ENCODE results near the gene APOBEC3A. TPM values are rescaled to one million over a fixed set of nuclear protein-coding genes. Genes with fewer than 3 reads are reported as not detected.
A peak's percentile ranks its signal among the peaks of the same experiment; 100 is the strongest.
"Not testable (repeated sequence)": the region's sequence is repeated elsewhere in the genome, so short reads cannot be mapped to it uniquely, and the experiment has no call there.

The APOBEC3A gene
- total and polyA plus RNA-seq, 10 of the 15 experiments (the other 5 are each of a cell fraction or from before 2014, with no cell fraction given): 0.20 TPM; not detected in 9

GRCh38 chr22:38989466-38989865 is 32.1 kb downstream of the APOBEC3A start:
- Histone ChIP-seq H2AFZ (ENCODE audit: control insufficient read depth, low read depth, low read length) (no peak overlapping the region), H3K4me2 (ENCODE audit: control insufficient read depth, insufficient read depth) (no peak overlapping the region), H3K36me3 (ENCODE audit: control insufficient read depth in 2 of 2, insufficient read depth in 2 of 2, low read length in 1 of 2) (no peaks in the 10 kb centered on the region; a peak in 1 of 4 replicates), H3K4me1 (ENCODE audit: control insufficient read depth, insufficient read depth, low read length) (peaks cover 20% of the 10 kb centered on the region), H3K4me3 (no peak overlapping the region), H4K20me1 (ENCODE audit: control insufficient read depth, insufficient read depth) (no peaks in the 10 kb centered on the region), H3K27me3 (replicated peaks in 1 of 2; ENCODE audit: control insufficient read depth in 2 of 2, insufficient read depth in 2 of 2, low read length in 1 of 2) (no peaks in the 10 kb centered on the region), H3K27ac (ENCODE audit: control insufficient read depth, insufficient read depth) (no peak overlapping the region), H3K79me2 (ENCODE audit: control insufficient read depth, insufficient read depth, low read length) (no peaks in the 10 kb centered on the region), H3K9me3 (replicated peaks; ENCODE audit: control insufficient read depth, insufficient read depth, low read length) (no peaks in the 10 kb centered on the region), H3K9ac (ENCODE audit: control insufficient read depth, insufficient read depth, low read length) (no peak overlapping the region)
- no peak for FAIRE-seq
- ChIA-PET RAD21 (ENCODE audit: unreplicated experiment) (interaction anchor here (1.3 kb wide), 1 partner anchor 14 kb away, joined by 4 read pairs; no protein-coding TSS in a partner anchor), SMC1A (ENCODE audit: uncharacterized antibody, unreplicated experiment) (no interaction called here), CTCF (no interaction called here), POLR2A (no interaction called here)
- in situ Hi-C loops (cut with MboI) (no loop called here), intact Hi-C loops (cut with micrococcal nuclease; ENCODE audit: unreplicated experiment) (no loop called here)
- BruUV-seq (replicated peaks): no TSS peak
- no peak for ATAC-seq
- no peak for DNase-seq (ENCODE audit: low read depth, low spot score)
- WGBS (ENCODE audit: insufficient coverage, insufficient replicate concordance, low lambda C conversion rate, missing lambda C conversion rate): 47% methylated on average over 6 of the region's 6 CpGs
- TF ChIP-seq RUNX3 (IDR thresholded peaks at IDR 0.05; ENCODE audit: low read length) (peak; percentile 43), SUPT20H (IDR thresholded peaks at IDR 0.05; ENCODE audit: borderline replicate concordance, control insufficient read depth, low read depth, low read length) (no peak), EP300 (IDR thresholded peaks at IDR 0.05; ENCODE audit: borderline replicate concordance in 1 of 2, control insufficient read depth in 1 of 2, low read depth in 2 of 2, low read length in 2 of 2) (no peak)

- POLR2A ChIA-PET; FAIRE-seq; H2AFZ ChIP-seq (ENCODE audit: control insufficient read depth, low read depth, low read length); DNase-seq (ENCODE audit: low read depth, low spot score); H3K36me3 ChIP-seq (ENCODE audit: control insufficient read depth in 2 of 2, insufficient read depth in 2 of 2, low read length in 1 of 2); H3K4me2 ChIP-seq (ENCODE audit: control insufficient read depth, insufficient read depth); H3K27me3 ChIP-seq (replicated peaks in 1 of 2; ENCODE audit: control insufficient read depth in 2 of 2, insufficient read depth in 2 of 2, low read length in 1 of 2); H4K20me1 ChIP-seq (ENCODE audit: control insufficient read depth, insufficient read depth); in situ Hi-C loops (cut with MboI); H3K4me1 ChIP-seq (ENCODE audit: control insufficient read depth, insufficient read depth, low read length); H3K27ac ChIP-seq (ENCODE audit: control insufficient read depth, insufficient read depth); intact Hi-C loops (cut with micrococcal nuclease; ENCODE audit: unreplicated experiment); RAD21 ChIA-PET (ENCODE audit: unreplicated experiment); SMC1A ChIA-PET (ENCODE audit: uncharacterized antibody, unreplicated experiment); H3K9me3 ChIP-seq (replicated peaks; ENCODE audit: control insufficient read depth, insufficient read depth, low read length); BruUV-seq (replicated peaks); H3K4me3 ChIP-seq; H3K79me2 ChIP-seq (ENCODE audit: control insufficient read depth, insufficient read depth, low read length); H3K9ac ChIP-seq (ENCODE audit: control insufficient read depth, insufficient read depth, low read length): not testable (repeated sequence)
- WGBS (ENCODE audit: insufficient coverage, insufficient replicate concordance, low lambda C conversion rate, missing lambda C conversion rate): 69% methylated on average over 7 of the region's 12 CpGs
- CTCF ChIA-PET: interaction anchor here (1.3 to 2.5 kb wide), 2 partner anchors 11 to 20 kb away, joined by 3 to 9 read pairs; no protein-coding TSS in a partner anchor
- ATAC-seq: peak; percentile 46
Observed at GRCh38 chr22:38992871-38993371, 35.5 kb downstream of the APOBEC3A start.
